Gastroesophageal sphincter (tissue), 3 donors: ENCODE data around the gene ACHE.

ENCODE experiments used
- CTCF ChIP-seq, 4 experiments: fragments of 200-600 bp in 2 of 4; fragments of 450-650 bp in 2 of 4; sonication (generic) in 1 of 4; IDR thresholded peaks; one replicate each; pipeline ENCODE4 v1.5.1; 2017 to 2019; ENCODE audit warnings: antibody characterized with exemption in 4 of 4, mild to moderate bottlenecking in 2 of 4, moderate library complexity in 2 of 4
- POLR2A ChIP-seq, 2 donors: fragments of 450-650 bp; IDR thresholded peaks; one replicate each; pipeline ENCODE4 v1.6.1; 2017; ENCODE audit warnings: antibody characterized with exemption in 2 of 2, mild to moderate bottlenecking in 2 of 2, moderate library complexity in 1 of 2

GRCh38 chr7:100856871-100857282 lies 38.8 kb downstream of the ACHE start:
- TF ChIP-seq CTCF (IDR thresholded peaks at IDR 0.05) (no peak), POLR2A (IDR thresholded peaks at IDR 0.05) (no peak)
